ENCODE measurements around the gene CHST9. TPM values are rescaled to one million over a fixed set of nuclear protein-coding genes. Genes with fewer than 3 reads are reported as not detected.

CHST9 gene
- total and polyA plus RNA-seq, 10 of the 15 experiments (the other 5 are each of a cell fraction or from before 2014, with no cell fraction given), result 0.34 TPM; not detected in 9

- TF ChIP-seq, protein P1, sequence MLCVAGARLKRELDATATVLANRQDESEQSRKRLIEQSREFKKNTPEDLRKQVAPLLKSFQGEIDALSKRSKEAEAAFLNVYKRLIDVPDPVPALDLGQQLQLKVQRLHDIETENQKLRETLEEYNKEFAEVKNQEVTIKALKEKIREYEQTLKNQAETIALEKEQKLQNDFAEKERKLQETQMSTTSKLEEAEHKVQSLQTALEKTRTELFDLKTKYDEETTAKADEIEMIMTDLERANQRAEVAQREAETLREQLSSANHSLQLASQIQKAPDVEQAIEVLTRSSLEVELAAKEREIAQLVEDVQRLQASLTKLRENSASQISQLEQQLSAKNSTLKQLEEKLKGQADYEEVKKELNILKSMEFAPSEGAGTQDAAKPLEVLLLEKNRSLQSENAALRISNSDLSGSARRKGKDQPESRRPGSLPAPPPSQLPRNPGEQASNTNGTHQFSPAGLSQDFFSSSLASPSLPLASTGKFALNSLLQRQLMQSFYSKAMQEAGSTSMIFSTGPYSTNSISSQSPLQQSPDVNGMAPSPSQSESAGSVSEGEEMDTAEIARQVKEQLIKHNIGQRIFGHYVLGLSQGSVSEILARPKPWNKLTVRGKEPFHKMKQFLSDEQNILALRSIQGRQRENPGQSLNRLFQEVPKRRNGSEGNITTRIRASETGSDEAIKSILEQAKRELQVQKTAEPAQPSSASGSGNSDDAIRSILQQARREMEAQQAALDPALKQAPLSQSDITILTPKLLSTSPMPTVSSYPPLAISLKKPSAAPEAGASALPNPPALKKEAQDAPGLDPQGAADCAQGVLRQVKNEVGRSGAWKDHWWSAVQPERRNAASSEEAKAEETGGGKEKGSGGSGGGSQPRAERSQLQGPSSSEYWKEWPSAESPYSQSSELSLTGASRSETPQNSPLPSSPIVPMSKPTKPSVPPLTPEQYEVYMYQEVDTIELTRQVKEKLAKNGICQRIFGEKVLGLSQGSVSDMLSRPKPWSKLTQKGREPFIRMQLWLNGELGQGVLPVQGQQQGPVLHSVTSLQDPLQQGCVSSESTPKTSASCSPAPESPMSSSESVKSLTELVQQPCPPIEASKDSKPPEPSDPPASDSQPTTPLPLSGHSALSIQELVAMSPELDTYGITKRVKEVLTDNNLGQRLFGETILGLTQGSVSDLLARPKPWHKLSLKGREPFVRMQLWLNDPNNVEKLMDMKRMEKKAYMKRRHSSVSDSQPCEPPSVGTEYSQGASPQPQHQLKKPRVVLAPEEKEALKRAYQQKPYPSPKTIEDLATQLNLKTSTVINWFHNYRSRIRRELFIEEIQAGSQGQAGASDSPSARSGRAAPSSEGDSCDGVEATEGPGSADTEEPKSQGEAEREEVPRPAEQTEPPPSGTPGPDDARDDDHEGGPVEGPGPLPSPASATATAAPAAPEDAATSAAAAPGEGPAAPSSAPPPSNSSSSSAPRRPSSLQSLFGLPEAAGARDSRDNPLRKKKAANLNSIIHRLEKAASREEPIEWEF (IDR thresholded peaks at IDR 0.05; ENCODE audit: insufficient replicate concordance, low read depth, low read length), result no peak
- TF ChIP-seq, protein P2, sequence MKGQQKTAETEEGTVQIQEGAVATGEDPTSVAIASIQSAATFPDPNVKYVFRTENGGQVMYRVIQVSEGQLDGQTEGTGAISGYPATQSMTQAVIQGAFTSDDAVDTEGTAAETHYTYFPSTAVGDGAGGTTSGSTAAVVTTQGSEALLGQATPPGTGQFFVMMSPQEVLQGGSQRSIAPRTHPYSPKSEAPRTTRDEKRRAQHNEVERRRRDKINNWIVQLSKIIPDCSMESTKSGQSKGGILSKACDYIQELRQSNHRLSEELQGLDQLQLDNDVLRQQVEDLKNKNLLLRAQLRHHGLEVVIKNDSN (IDR thresholded peaks at IDR 0.05; ENCODE audit: borderline replicate concordance, extremely low read length, insufficient read depth, low read depth, low read length), result no peak
- TF ChIP-seq NFIC (IDR thresholded peaks at IDR 0.05; ENCODE audit: low read depth, low read length) (no peak), MYB (IDR thresholded peaks at IDR 0.05; ENCODE audit: borderline replicate concordance, low read depth, low read length) (no peak), POLR2AphosphoS5 (IDR thresholded peaks at IDR 0.05; ENCODE audit: low read length) (no peak)
These were observed 203.6 kb downstream of the CHST9 start (continued) for GRCh38 chr18:26981360-26982082.

Data from GM12878 (cell line).